Activated CD8-positive, alpha-beta memory T cell treated with anti-CD3 and anti-CD28 coated beads for 36 hours (primary cell): ENCODE results near the gene PIGZ. TPM values are rescaled to one million over a fixed set of nuclear protein-coding genes. Genes with fewer than 3 reads are reported as not detected.

Experiments
- CTCF ChIA-PET: fragments of 350-600 bp; sonication (Branson Sonifier 250); formaldehyde crosslinking; loops from one replicate; lab custom pipeline; 2021; ENCODE audit warnings: antibody characterized with exemption; lab: Charles Lee
- POLR2A ChIA-PET: fragments of 350-600 bp; sonication (Branson Sonifier 250); formaldehyde crosslinking; loops from one replicate; lab custom pipeline; 2021; ENCODE audit warnings: antibody characterized with exemption; lab: Charles Lee
- total RNA-seq, 2 experiments: library from RNA; stranded (reverse); gene quantifications; one replicate each; pipeline ENCODE4 v1.2.3, GENCODE V29; 2021

PIGZ gene
- total RNA-seq, 2 experiments from 2014 or later = 0.51 to 0.57 TPM

DNA sequence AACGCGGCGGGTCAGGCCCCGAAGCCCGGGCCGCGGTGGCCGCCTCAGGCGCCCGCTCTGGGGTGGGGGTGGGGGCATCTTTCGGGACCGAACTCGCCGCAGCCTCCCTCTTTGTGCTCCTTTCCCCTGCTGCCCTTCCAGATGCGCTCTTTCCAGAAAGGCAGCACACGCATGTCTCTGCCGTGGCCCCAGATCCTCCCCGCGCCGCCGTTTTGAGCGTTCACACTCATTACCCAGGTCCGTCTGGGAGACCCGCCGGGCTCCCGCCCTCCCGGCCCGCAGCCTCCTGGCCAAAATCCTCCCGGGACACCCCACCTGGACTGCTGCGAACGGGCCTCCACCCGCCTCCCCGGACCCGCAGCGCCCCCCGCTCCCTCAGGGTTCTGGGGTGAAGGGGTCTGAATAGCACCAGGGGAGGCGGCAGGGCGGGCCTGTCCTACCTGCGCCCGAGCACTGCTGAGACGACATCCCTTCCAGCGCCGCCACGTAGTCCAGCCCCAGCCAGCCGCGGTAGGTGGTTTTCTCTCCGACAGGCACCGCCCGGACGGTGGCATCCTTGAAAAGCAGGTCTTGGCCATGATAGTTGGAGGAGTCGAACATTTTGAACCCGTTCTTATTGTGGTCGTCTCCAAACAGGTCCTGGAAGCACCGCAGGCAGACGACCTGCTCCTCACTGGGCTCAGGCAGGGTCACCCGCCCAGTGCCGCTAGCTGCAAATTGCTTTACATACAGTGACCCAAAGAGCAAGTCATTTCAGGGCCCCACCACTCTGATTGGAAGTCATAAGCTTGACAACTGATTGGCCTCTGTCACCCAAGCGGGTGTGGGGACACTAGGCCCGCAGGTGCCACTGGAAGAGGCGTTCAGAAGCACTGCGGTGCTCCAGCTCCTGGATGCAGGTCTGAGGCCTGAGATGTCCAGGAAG lies 35.1 kb upstream of the PIGZ start:
- CTCF ChIA-PET = interaction anchor here (0.6 to 3.6 kb wide), 5 partner anchors 25 to 80 kb away, joined by 3 to 13 read pairs (median 4); partner anchors contain the start of gene MELTF

DNA sequence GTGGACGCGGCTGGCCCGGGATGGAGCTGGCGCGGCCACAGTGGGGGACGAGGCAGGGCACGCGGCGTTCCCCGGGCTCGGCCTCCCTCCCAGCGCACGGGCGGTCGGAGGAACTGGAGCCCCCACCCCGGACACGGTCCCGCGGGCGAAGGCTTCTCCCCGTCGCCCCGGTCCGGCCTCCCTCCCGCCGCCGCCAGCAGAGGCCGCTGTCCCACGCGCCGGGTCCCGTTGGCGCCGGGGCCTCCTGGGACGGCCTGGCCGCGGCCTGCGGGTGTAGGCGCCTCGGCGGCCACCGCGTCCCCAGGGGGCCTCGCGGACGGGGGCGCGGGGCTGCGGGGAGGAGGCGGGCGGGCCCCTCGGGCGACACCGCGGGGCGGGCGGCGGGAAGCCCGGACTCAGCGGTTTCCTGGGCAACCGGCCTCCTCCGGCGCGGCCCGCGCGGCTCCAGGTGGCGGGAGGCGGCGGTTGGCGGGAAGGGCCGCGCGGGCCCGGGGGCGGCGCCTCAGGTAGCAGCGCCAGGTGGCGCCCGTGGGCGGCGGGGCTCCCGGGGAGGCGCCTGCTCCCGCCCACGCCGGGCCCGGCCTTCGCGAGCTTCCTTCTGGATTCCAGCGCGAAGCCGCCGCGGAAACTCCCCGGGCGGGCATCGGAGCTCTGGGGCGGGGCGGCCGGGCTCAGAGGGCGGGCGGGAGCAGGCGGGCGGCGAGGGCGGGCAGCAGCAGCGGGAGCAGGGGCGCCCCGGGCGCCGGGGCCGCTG lies 34.2 kb upstream of the PIGZ start:
- CTCF ChIA-PET = interaction anchor here (0.6 to 1.8 kb wide), 5 partner anchors 26 to 548 kb away, joined by 3 to 5 read pairs (median 4); partner anchors contain the start of gene MELTF

More for the DNA sequence above, 35.1 kb upstream of the PIGZ start:
- POLR2A ChIA-PET = no interaction called here

DNA sequence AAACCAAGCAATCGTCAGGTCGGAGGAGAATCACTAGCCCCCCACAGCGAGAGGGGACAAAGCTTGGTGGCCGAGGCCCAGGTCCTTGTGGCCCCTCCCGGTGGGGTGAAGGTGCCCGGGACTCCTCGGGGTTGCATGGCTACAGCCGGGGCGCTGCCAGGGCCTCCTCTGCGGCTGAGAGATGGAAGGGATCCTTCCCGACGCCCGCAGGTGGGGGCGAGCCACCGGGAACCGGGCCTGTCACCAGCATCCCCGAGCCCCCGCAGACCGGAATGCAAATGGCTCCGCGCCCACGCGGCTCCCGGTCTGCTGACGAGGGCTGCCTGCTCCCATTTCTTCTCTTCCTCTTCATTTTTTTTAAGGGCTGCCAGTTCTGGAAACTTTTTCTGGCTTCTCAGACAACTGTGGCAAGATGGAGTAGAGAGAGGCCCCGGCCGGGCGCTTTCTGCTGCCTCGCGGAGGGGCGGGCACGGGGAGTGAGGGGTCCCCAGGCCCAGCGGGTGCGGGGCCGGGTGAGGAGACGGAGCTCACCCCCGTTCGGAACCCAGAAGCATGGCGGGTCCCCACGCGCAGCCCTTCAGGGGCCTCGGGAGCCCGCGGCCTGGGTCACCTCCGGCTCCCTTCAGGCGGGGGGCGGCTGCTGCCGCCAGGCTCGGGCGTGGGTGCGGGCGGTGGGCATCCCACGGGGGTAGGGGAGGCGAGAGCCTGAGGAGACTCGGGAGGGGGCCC lies 33.5 kb upstream of the PIGZ start:
- CTCF ChIA-PET = interaction anchor here (0.8 to 1.8 kb wide), 4 partner anchors 28 to 549 kb away, joined by 3 to 6 read pairs (median 4); partner anchors contain the start of gene MELTF

More for the DNA sequence above, 34.2 kb upstream of the PIGZ start:
- POLR2A ChIA-PET = interaction anchor here (0.6 kb wide), 1 partner anchor 272 kb away, joined by 5 read pairs; no protein-coding TSS in a partner anchor

DNA sequence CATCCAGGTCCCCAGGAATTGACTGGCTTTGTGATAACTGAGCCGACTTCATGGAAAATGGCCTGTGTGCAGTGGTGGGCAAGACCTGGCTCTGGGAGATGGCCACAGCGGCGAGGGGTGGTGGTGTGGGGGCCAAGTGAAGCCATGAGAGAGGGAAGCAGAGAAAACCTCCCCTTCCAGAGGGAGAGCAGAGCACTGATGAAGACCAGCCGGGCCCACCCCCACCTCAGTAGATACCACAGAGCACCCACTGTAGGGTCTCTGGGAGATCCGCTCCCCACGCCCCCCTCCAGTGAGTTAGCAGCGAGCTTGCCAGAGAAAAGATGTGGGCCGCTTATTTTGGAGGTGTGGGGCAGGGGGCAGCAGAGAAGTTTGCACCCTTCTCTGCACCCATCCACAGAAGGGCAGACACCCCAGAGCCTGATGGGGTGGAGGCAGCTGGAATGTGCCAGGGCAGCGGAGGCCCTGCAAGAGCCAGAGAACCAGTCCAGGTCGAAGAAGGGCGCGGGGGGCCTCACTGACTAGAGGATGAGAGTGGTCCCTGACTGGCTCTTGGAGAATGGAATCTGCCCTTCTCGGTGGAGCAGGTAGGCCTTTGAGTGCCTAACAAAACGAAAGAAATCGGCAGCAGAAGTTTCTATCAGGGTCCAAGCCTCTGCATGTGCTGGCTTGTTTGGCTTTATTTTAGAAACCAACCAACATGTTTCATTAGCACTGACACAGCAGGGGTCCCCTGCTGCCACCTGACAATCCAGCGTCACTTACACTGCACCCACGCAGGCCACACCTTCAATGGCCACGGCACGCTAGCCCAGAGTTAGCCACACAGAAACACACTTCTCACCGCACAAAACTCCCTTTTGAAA lies 32.7 kb upstream of the PIGZ start:
- CTCF ChIA-PET = interaction anchor here (0.6 to 1.7 kb wide), 2 partner anchors 28 to 437 kb away, joined by 3 to 6 read pairs; partner anchors contain the start of gene MELTF
- POLR2A ChIA-PET = no interaction called here

More for the DNA sequence above, 33.5 kb upstream of the PIGZ start:
- POLR2A ChIA-PET = no interaction called here

DNA sequence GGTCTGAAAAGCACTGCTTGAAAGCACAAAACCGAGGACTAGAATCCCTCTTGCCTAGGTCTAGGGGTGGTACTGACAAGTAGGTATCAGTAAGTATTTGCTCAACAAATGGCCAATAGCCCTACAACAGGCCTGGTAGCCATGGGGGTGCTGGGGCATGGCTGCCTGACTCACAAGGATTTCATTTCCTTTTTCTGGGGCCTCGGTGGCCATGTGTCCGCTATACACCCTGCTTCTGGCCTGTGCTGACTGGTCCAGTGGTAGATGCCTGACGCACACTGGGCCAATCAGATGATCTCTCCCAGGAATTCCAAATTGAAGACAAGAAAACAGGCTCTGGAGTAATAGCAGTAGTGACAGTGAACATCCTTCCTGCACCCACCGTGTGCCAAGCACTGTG lies 31.6 kb upstream of the PIGZ start:
- ChIA-PET POLR2A (no interaction called here), CTCF (no interaction called here)

DNA sequence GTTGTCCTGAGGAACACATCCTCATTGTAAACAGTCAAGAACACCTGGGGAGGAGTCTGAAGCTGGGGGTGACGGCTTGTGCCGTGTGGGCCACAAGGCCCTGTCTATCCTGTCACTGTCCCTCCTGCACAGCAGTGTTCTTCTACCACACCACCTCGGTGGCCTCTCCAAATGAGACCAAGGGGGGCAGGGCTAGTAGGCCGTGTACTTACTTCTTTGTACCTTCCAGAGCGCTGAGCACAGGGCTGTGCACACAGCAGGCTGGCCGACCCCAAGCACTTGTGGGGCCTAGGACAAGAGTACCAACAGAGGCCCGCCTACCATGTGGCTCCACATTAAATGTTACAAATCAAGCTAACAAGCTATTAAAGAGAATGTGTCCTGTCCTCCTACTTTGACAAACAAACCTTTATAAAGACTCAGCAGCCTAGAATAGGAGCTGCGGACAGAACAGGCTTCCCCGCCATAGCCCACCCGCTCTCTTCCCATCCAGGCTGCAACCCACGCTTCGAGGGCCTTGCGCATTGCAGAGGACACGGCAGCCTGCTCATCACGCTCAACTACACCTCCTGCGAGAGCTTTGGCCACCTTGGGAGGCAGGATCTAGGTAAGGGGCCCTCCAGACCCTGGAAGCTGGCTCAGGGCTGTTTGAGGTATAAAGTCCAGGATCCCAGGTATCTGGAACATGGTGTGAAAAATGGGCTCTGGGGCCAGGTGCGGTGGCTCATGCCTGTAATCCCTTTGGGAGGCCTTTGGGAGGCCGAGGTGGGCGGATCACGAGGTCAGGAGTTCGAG lies 30.5 kb upstream of the PIGZ start:
- CTCF ChIA-PET = no interaction called here

DNA sequence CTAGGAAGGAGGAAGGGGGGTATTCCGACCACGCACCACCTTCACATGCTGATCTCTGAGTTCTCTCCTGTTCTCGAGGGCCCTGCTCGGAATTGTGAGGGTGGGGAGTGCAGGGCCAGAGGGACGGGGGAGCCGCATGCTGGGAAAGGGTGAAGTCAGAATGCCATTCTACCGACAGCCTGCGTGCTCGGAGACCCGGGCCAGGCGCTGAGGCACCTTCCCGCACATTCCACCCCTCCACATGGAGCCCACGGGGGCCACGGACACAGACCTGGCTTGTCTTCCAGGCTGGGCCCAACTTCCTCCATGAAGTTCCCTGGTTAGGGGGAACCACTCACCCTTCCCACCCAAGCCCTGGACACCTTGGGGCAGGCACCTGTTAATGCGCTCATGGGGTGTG lies 28.7 kb upstream of the PIGZ start:
- CTCF ChIA-PET = interaction anchor here (1.8 kb wide), 1 partner anchor 33 kb away, joined by 6 read pairs; the partner anchor contains the start of gene MELTF

More for the DNA sequence above, 30.5 kb upstream of the PIGZ start:
- POLR2A ChIA-PET = no interaction called here

DNA sequence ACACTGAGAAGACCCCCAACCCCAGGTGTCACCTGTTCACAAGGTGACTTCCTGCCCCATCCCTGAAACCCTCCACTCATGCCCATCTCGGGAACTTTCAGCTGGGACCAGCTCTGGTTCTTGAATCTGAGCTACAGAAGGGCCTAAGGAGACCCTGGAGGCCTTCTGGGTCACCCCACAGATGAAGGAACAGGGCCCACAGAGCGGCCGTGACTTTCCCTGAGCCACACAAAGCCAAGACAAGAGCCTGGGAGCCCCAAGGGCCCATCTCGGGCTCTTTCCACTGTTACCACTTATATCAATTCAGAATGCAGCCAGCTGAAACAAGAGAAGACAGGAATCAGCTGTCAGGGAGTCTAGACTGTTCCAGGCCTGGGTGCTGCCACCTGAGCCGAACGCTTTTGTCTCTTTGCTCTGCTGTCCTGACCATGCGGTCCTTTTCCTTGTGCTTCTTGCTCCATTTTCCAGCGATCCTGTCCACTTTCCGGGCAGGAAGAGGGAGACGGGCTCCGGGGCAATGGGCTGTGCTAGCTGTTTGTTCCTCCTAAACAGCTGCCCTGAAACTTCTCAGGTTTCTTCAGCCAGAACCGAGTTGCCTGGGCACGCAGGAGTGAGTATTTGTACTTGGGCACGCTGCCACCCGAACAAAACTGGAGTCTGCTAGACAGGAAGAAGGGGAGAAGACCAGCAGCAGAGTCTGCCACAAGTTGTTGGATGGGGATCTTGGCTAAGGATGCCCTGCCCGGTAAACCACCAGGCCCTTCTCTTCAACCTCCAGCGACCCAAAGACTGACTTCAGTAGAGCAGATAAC lies 28.0 kb upstream of the PIGZ start:
- ChIA-PET POLR2A (no interaction called here), CTCF (interaction anchor here (1.8 kb wide), 1 partner anchor 34 kb away, joined by 6 read pairs; the partner anchor contains the start of gene MELTF)

More for the DNA sequence above, 28.7 kb upstream of the PIGZ start:
- POLR2A ChIA-PET = no interaction called here

DNA sequence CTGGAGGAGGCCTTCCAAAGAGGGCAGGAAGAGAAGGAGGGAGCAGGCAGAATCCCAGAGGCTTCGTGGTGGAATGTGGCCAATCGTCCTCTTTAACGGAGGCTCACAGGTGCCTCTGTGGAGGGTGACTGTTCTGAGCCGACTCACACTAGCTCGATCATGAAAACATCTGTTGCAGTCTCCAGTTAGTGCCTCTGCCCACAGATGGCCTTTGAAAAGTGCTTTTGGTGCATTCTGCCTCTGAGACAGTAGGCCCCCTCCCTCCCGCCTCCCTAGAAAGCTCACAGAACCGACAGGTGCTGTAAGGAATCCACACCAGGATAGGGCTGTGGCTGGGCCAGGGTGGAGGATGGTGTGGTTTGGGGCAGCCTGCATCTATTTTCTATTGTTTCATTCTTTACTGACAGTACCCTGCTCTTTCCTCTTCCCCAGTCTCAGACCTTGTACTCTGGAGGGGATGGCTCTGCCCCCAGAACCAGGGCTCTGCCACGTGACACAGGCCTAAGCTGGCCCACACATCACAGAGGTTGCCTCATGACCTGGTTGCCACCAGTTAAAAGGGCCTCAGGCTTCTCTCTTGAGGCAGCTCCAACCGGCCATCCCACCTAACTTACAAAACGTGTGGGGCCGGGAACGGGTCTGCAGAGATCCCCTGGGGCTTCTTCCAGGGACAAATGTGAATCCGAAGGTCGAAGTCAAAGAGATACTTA lies 27.2 kb upstream of the PIGZ start:
- ChIA-PET CTCF (interaction anchor here (1.8 kb wide), 1 partner anchor 34 kb away, joined by 6 read pairs; the partner anchor contains the start of gene MELTF), POLR2A (no interaction called here)

DNA sequence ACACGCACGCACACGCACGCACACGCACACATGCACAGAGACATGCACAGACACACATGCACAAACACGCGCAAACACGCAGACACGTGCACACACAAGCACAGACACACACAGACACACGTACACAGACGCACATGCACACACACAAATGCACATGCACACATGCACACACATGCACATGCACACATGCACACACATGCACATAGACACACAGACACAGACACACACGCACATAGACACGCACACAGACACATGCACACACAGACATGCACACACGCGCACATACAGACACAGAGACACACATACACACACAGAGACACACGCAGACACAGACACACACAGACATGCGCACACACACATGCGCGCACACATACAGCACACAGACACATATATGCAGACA lies 26.4 kb upstream of the PIGZ start:
- POLR2A ChIA-PET = no interaction called here
- CTCF ChIA-PET = no interaction called here

DNA sequence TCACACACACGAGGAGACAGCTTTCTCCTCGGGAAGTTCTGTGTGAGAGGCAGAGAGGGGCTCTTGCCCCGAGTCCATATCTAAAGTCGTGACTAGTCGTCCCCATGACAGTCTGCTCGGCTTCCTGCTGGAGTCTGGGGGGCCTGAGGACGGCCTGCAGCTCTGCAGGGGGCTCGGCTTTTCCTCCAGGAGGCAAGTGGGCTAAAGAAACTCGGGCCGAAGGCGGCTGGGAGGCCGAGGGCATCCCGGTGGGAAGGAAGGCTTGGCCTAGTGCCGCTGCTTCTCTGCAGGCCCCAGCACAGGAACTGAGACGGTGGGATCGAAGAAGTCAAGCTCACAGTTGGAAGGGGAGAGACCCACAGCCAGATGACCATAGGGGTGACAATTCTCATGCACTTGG lies 25.4 kb upstream of the PIGZ start:
- ChIA-PET CTCF (interaction anchor here (1.3 kb wide), 1 partner anchor 16 kb away, joined by 4 read pairs; no protein-coding TSS in a partner anchor), POLR2A (no interaction called here)

DNA sequence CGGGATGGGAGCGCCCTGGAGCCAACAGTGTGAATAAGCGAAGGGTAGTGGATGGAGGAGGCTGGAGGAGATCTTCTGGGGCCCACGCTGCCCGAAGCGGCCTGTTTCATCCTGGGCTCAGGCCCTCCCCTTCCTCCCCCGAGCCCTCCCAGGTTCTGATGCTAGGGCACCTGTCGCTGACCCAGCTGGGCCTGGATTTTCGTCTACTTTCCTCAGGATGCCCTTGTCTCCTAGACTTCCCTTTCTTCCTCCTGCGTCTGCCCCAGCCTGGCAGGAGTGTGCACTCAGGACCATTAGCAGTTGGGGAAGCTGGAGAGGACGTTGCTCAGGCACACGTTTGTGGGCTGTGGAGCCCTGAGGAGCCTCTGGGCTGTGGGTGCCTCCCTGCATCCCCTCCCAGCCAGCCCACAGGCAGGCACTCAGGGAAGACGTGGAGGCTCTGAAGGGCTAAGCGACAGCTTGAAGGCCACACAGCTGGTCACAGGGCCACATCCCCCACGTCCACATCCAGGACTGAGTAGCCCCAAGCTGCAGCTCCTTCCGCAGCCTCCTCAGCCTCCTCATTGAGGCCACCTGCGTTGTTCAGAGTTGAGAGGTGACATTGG lies 23.9 kb upstream of the PIGZ start:
- ChIA-PET CTCF (no interaction called here), POLR2A (no interaction called here)

DNA sequence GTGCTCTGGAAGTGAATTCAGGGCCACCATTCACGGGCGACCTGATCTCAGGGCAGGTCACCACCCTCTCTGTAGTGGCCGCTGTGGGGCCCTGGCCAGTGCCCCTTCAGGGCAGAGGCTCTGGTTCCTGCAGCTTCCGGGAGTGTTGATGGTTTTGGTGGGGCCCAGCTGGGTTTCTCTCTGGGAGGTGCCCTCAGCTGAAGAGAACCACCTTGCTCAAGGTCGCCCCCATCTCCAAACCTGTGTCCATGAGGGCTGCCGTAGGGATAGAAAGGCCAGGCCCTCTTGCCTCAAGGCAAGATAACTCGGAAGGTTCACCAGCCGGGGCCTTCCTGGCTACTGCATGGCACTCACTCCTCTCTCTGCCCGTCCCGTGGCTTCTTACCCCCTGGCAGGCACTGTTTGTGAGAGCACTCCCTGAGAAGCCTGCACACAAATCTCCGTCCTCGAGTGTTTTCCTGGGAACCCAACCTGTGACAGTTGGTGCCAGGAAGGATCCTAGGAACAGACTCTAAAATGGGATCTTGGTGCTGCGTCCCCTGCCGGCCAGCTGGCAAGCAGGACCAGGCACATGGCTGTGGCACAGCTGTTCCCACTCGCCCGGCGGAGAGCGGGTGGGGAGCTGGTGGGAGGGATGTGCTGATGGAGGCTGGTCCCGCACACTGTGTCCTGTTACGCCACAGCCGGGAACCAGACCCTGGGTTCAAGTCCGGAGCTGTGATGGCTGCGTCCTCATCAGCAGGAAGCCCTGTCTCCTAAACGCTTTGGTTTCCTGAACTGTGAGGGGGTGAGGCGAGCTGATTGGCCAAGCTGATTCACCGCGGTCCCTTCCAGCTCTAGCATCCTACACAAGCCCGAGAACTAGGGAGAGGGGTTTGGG lies 23.2 kb upstream of the PIGZ start:
- ChIA-PET POLR2A (no interaction called here), CTCF (no interaction called here)

DNA sequence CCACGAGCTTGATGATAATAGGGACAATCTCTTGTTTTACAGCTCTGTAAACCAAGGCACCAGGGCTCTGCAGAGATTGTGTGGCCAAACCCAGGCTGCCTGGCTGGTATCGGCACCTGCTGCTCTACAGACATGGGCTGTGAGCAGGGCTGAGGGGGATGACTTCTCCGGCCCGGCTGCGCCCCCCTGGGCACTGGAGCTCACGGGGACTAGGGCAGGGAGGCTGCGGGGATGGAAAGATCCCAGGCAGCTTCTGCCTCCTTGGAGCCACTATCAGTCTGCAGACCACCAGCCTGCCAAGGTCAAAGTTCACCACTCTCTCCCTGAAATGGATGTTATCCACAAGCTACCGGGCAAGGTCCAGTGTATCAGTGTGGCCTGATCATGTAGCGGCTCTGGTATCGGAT lies 22.0 kb upstream of the PIGZ start:
- CTCF ChIA-PET = interaction anchor here (0.9 kb wide), 1 partner anchor 12 kb away, joined by 3 read pairs; no protein-coding TSS in a partner anchor

More for the DNA sequence above, 22.0 kb upstream of the PIGZ start:
- POLR2A ChIA-PET = no interaction called here
